Stimulated activated CD8-positive, alpha-beta memory T cell treated with anti-CD3 and anti-CD28 coated beads, Interleukin-7, amount 100 ng/mL, for 4 hours (primary cell): ENCODE measurements around the gene HTR2C.
"Not testable (repeated sequence)": the region's sequence is repeated elsewhere in the genome, so short reads cannot be mapped to it uniquely, and the experiment has no call there.

Experiments
- DNase-seq, 2 donors: peaks; one replicate each; pipeline ENCODE4 v3.0.0-alpha.2; 2020; ENCODE audit warnings: low read depth in 2 of 2

The HTR2C gene

GRCh38 chrX:114712466-114712865, 128.6 kb downstream of the HTR2C start:
- no peak for DNase-seq

GRCh38 chrX:114715096-114715495, 131.2 kb downstream of the HTR2C start:
- no peak for DNase-seq

DNA sequence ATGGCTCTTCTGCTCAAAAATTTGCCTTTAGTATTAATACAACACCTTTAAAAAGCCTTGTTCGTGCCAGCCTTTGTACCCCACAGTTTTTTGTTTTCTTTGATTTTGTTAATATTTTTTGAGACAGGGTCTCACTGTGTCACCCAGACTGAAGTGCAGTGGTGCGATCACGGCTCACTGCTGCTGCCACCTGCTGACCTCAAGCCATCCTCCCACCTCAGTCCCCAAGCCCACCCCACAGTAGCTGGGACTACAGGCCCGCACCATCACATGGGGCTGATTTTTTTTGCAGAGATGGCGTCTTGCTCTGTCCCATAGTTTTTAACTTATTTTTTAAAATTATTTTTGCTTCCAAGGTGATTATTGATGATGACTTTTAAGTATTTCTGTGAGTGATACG, 134.0 kb downstream of the HTR2C start:
- no peak for DNase-seq

- DNase-seq: no peak
Observed at GRCh38 chrX:114766541-114766940, 182.7 kb downstream of the HTR2C start.

GRCh38 chrX:114774691-114775090, 190.8 kb downstream of the HTR2C start:
- no peak for DNase-seq

GRCh38 chrX:114782925-114783324, 199.0 kb downstream of the HTR2C start:
- DNase-seq: no peak

DNA sequence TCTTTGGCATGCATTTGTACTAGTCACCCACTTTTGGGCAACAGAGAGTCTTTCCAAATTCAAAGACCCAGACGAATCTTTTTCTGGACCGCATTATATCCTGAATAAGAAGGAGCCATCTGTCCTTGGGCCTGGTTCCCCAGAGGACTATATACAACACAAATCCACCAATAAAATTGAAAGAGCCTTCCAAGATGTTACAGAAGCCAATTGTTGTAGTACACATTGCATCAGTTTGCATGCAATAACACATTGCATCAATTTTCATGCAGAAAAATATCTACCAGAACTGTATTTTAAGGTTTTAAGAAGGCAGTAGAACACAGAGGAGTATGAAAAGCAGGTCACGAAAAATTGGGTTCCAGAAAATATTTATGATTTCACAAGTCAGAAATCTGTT, 203.2 kb downstream of the HTR2C start:
- DNase-seq: no peak

- no peak for DNase-seq
Observed at GRCh38 chrX:114797494-114797893, 213.6 kb downstream of the HTR2C start.

- DNase-seq: no peak
Observed at GRCh38 chrX:114798907-114799306, 215.0 kb downstream of the HTR2C start.

DNA sequence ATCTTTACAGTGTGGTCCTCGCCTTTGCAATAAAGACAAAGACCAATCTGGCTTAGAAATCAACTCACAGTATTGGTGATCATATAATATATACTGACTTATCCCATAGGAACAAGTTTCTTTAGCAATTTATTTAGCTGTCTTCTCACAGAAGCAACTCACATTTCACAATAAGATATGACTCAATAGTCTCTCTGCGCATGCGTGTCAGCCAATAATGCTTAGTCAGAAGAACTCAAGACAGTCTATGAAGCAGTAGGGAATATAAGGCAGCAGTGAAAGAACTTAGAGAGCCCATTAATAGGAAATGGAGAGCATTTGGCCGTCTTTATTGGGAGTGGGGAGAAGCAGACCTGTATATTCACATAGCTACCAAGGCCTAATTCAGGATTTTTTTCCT, 216.8 kb downstream of the HTR2C start:
- no peak for DNase-seq

DNA sequence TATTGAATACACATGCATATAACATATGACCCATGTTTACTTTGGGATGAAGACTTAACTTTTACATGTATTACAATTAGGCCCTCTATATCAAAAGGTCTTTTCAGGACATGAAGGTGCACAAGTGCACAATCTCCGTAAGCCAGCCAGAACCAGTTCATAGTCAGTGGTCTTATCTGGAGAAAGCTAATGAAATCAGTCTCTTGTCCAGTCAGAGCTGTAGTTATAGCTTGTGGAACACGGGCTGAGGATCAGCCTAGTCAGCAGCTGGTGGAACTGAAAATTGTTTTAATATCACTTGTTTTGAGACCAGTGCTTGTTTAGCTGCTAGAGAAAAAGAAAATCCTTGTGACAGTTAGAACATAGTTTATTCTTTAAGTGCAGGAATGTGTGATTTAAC, 235.6 kb downstream of the HTR2C start:
- no peak for DNase-seq

DNA sequence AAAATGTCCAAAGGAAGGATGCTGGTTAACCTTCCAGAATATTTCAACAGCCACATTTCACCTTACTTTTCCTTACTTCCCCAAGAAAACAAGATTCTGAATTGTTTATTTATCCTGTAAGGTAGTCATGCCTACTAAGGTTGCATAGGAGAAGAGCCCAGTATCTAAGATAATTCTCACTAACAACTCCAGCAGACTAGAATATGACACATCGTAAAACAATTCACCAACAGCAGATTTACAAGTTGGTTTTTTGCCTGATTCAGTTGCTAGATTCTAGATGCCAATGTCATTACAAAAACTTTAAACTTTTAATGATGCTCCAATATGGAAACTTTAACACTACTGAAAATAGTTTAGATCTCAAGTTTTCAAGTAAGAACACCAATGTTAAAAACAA, 257.2 kb downstream of the HTR2C start:
- DNase-seq: no peak

- DNase-seq: no peak
Observed at GRCh38 chrX:114842181-114842580, 258.3 kb downstream of the HTR2C start.

DNA sequence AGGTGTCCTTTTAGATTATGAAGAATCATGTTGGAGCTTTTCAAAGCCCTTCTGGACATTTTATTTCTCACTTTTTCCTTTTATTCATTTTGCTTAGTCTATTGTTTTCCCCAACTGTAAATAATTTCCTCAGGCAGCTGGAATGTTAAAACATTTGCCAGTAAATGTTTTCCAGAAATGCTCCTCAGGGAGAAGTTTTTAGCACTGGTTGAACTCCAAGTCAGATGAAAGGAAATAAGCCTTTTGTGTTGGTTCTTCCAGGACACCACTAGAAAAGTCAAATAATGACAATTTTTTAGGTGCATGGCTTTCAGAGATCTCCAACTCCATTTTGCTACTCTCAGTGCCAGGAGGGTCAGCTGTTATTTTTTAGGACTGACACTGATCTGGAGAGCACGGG, 305.6 kb downstream of the HTR2C start:
- no peak for DNase-seq

- DNase-seq: no peak
Observed at GRCh38 chrX:114903618-114904017, 319.7 kb downstream of the HTR2C start.

DNA sequence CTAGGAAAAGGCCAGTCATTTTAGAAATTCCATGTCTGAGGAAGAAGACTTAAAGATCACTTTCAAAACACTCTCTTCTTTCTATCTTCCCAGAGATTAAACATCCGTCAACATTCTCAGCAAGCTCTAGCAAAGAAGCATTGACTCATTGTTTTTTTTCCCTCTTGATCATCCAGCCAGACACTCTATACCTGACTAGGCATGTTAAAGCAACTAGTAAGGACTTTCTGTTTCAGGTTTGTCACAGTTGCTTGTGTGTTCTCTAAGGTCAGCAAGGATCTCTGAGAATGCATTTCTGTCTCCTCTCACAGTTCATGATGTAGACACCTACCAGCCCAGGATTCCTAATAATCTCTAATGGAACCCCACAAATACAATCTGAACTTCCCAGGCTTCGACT, 321.4 kb downstream of the HTR2C start:
- no peak for DNase-seq

GRCh38 chrX:114906984-114907510, 323.2 kb downstream of the HTR2C start:
- no peak for DNase-seq

GRCh38 chrX:114924423-114924822, 340.5 kb downstream of the HTR2C start:
- DNase-seq: no peak

- no peak for DNase-seq
Observed at GRCh38 chrX:114924856-114925255, 341.0 kb downstream of the HTR2C start.

- no peak for DNase-seq
Observed at GRCh38 chrX:114930227-114930626, 346.3 kb downstream of the HTR2C start.

- DNase-seq: no peak
Observed at GRCh38 chrX:114932550-114932949, 348.7 kb downstream of the HTR2C start.

GRCh38 chrX:114933291-114933690, 349.4 kb downstream of the HTR2C start:
- DNase-seq: not testable (repeated sequence)

DNA sequence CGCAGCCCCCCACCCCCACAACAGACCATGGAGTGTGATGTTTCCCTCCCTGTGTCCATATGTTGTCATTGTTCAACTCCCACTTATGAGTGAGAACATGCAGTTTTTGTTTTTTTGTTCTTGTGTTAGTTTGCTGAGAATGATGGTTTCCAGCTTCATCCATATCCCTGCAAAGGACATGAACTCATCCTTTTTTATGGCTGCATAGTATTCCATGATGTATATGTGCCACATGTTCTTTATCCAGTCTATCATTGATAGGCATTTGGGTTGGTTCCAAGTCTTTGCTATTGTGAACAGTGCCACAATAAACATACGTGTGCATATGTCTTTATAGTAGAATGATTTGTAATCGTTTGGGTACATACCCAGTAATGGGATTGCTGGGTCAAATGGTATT, 353.2 kb downstream of the HTR2C start:
- not testable (repeated sequence) for DNase-seq

DNA sequence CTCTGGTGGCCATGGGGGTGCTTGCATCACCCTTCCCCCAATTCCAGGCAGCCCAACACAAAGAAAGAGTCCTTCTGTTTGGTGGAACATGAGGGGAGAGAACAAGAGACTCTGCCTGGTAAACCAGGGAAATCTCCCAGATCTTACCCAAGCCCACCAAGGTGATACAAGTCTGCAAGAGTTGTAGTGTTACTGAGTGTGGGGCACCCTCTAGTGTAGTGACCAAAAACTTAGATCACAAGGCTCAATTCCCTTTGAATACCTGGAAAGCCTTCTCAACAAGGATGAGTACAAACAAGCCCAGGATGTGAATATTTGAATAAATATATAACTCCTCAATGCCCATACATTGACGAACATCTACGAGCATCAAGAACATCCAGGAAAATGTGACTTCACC, 368.8 kb downstream of the HTR2C start:
- DNase-seq: no peak
